ENCODE data around the gene DEFB129. TPM values are rescaled to one million over a fixed set of nuclear protein-coding genes. Genes with fewer than 3 reads are reported as not detected.
"Not testable (repeated sequence)": the region's sequence is repeated elsewhere in the genome, so short reads cannot be mapped to it uniquely, and the experiment has no call there.

DEFB129 gene
- total and polyA plus RNA-seq, 2 donors from 2014 or later = not detected

GRCh38 chr20:252801-253200 lies 25.7 kb downstream of the DEFB129 start:
- no peak for DNase-seq

GRCh38 chr20:253447-253846 lies 26.4 kb downstream of the DEFB129 start:
- H3K36me3 ChIP-seq (ENCODE audit: control insufficient read depth in 2 of 3, insufficient read depth in 3 of 3, low read length in 3 of 3); H3K4me1 ChIP-seq (ENCODE audit: control insufficient read depth in 2 of 3, insufficient read depth in 2 of 3, low read depth in 1 of 3, low read length in 3 of 3); H3K9ac ChIP-seq (ENCODE audit: low read length in 3 of 3); FAIRE-seq; H3K9me3 ChIP-seq (ENCODE audit: control insufficient read depth in 2 of 3, insufficient read depth in 1 of 3, low read length in 3 of 3); intact Hi-C loops (cut with DNase I); H3K27ac ChIP-seq (ENCODE audit: low read depth in 2 of 2, low read length in 2 of 2); H3K27me3 ChIP-seq (ENCODE audit: control insufficient read depth, insufficient read depth, low read length); H3K4me3 ChIP-seq (ENCODE audit: low read length in 3 of 3); DNase-seq: not testable (repeated sequence)

More at GRCh38 chr20:252801-253200, 25.7 kb downstream of the DEFB129 start:
- TF ChIP-seq CTCF (IDR thresholded peaks at IDR 0.05; ENCODE audit: borderline replicate concordance, extremely low read depth, insufficient read depth) = no peak
- Histone ChIP-seq H3K27ac (ENCODE audit: low read depth in 2 of 2, low read length in 2 of 2) (no peak overlapping the region), H3K9ac (ENCODE audit: low read length in 3 of 3) (no peak overlapping the region), H3K4me3 (ENCODE audit: low read length in 3 of 3) (no peak overlapping the region), H3K27me3 (ENCODE audit: control insufficient read depth, insufficient read depth, low read length) (no peaks in the 10 kb centered on the region), H3K36me3 (ENCODE audit: control insufficient read depth in 2 of 3, insufficient read depth in 3 of 3, low read length in 3 of 3) (no peaks in the 10 kb centered on the region), H3K4me1 (ENCODE audit: control insufficient read depth in 2 of 3, insufficient read depth in 2 of 3, low read depth in 1 of 3, low read length in 3 of 3) (no peaks in the 10 kb centered on the region), H3K9me3 (ENCODE audit: control insufficient read depth in 2 of 3, insufficient read depth in 1 of 3, low read length in 3 of 3) (no peaks in the 10 kb centered on the region)
- FAIRE-seq = no peak
- intact Hi-C loops (cut with DNase I) = no loop called here

GRCh38 chr20:257419-257818 lies 30.4 kb downstream of the DEFB129 start, which contains the start of gene DEFB132:
DEFB132 (plus strand) TSS chr20:257724; CDS start chr20:257779, 55 bp downstream.
- Histone ChIP-seq H3K27me3 (ENCODE audit: control insufficient read depth, insufficient read depth, low read length) (no peaks in the 10 kb centered on the region), H3K9ac (ENCODE audit: low read length in 3 of 3) (no peak within 1 kb of the TSS), H3K4me3 (ENCODE audit: low read length in 3 of 3) (no peak within 1 kb of the TSS), H3K9me3 (ENCODE audit: control insufficient read depth in 2 of 3, insufficient read depth in 1 of 3, low read length in 3 of 3) (no peaks in the 10 kb centered on the region), H3K36me3 (ENCODE audit: control insufficient read depth in 2 of 3, insufficient read depth in 3 of 3, low read length in 3 of 3) (no peaks in the 10 kb centered on the region), H3K4me1 (ENCODE audit: control insufficient read depth in 2 of 3, insufficient read depth in 2 of 3, low read depth in 1 of 3, low read length in 3 of 3) (no peaks in the 10 kb centered on the region), H3K27ac (ENCODE audit: low read depth in 2 of 2, low read length in 2 of 2) (no peak within 1 kb of the TSS)
- FAIRE-seq = no peak
- DNase-seq = no peak
- TF ChIP-seq CTCF (IDR thresholded peaks at IDR 0.05; ENCODE audit: borderline replicate concordance, extremely low read depth, insufficient read depth) = no peak
- intact Hi-C loops (cut with DNase I) = no loop called here

GRCh38 chr20:258269-258858 lies 31.3 kb downstream of the DEFB129 start:
- no peaks in the 10 kb centered on the region for H3K4me1 ChIP-seq (ENCODE audit: control insufficient read depth in 2 of 3, insufficient read depth in 2 of 3, low read depth in 1 of 3, low read length in 3 of 3)
- H3K4me3 ChIP-seq (ENCODE audit: low read length in 3 of 3) = no peak overlapping the region
- intact Hi-C loops (cut with DNase I) = no loop called here
- no peaks in the 10 kb centered on the region for H3K9me3 ChIP-seq (ENCODE audit: control insufficient read depth in 2 of 3, insufficient read depth in 1 of 3, low read length in 3 of 3)
- no peak for TF ChIP-seq CTCF (IDR thresholded peaks at IDR 0.05; ENCODE audit: borderline replicate concordance, extremely low read depth, insufficient read depth)
- DNase-seq = no peak
- H3K36me3 ChIP-seq (ENCODE audit: control insufficient read depth in 2 of 3, insufficient read depth in 3 of 3, low read length in 3 of 3) = no peaks in the 10 kb centered on the region
- no peak overlapping the region for H3K9ac ChIP-seq (ENCODE audit: low read length in 3 of 3)
- H3K27me3 ChIP-seq (ENCODE audit: control insufficient read depth, insufficient read depth, low read length) = no peaks in the 10 kb centered on the region
- no peak overlapping the region for H3K27ac ChIP-seq (ENCODE audit: low read depth in 2 of 2, low read length in 2 of 2)
- FAIRE-seq = no peak

Measured in kidney (tissue), 14 donors.